ENCODE measurements around the gene MBTPS1. TPM values are rescaled to one million over a fixed set of nuclear protein-coding genes. Genes with fewer than 3 reads are reported as not detected.

MBTPS1 gene
- total and polyA plus RNA-seq, 4 donors: 45.5 to 130 (median 68.0) TPM

DNA sequence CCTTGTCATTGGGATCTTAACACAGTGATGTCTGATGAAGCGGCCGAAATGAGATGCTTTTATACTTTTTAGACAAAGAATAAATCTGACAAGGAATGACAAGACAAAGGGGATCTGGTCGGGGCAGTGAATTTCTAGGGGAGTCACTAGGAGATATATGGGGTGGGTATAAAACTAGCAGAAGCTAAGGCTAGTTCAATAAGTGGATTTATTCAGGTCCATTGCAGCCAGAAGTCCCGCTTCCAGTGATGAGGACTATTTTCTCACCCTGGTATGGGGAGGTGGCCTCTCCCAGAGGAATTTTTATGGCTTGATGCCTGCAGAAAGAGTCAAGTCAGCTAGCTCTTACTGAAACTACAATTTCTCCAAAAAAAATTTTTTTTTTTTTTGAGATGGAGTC is 98.0 kb downstream of the MBTPS1 start:
- WGBS, 2 donors: 90 to 94% methylated on average over 4 of the region's 4 CpGs

DNA sequence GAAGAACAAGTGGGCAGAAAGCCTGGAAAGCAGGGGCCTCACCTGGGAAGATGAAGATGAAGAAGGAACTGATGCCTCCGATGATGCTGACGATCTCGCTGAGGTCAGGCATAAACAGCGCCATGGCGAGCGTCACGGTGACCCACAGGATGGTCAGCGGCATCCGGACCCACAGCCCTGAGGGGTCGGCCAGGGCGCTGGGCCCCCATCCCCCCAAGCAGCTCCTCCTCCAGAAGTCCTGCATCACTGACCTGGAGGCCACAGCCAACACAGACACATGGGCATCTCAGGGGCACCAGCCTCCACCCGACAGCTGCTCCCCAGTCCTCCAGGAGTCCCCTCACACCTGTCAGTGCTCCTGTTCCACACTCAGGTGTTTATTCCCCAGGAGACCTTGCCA is 100.3 kb downstream of the MBTPS1 start:
- Histone ChIP-seq H3K4me3 (no peak overlapping the region), H3K36me3 (ENCODE audit: control insufficient read depth in 4 of 4, insufficient read depth in 4 of 4, low read length in 4 of 4) (no peaks in the 10 kb centered on the region), H3K9ac (ENCODE audit: insufficient read depth in 1 of 2, low read length in 2 of 2) (no peak overlapping the region), H3K4me1 (ENCODE audit: control insufficient read depth in 5 of 5, insufficient read depth in 5 of 5, low read length in 5 of 5) (no peaks in the 10 kb centered on the region), H3K27me3 (ENCODE audit: control insufficient read depth in 3 of 3, insufficient read depth in 3 of 3, low read length in 2 of 3) (no peaks in the 10 kb centered on the region), H3K27ac (ENCODE audit: low read depth in 1 of 2, low read length in 1 of 2) (no peak overlapping the region), H3K9me3 (ENCODE audit: control insufficient read depth in 4 of 4, insufficient read depth in 3 of 4, low read length in 3 of 4) (peaks cover 0 to 8% (median under 1%) of the 10 kb centered on the region in 4 donors)
- ATAC-seq (ENCODE audit: insufficient read depth, low FRiP score): no peak
- 92 to 97% methylated on average over 12 of the region's 12 CpGs for WGBS, 2 donors
- no peak for DNase-seq
- TF ChIP-seq, protein P1, sequence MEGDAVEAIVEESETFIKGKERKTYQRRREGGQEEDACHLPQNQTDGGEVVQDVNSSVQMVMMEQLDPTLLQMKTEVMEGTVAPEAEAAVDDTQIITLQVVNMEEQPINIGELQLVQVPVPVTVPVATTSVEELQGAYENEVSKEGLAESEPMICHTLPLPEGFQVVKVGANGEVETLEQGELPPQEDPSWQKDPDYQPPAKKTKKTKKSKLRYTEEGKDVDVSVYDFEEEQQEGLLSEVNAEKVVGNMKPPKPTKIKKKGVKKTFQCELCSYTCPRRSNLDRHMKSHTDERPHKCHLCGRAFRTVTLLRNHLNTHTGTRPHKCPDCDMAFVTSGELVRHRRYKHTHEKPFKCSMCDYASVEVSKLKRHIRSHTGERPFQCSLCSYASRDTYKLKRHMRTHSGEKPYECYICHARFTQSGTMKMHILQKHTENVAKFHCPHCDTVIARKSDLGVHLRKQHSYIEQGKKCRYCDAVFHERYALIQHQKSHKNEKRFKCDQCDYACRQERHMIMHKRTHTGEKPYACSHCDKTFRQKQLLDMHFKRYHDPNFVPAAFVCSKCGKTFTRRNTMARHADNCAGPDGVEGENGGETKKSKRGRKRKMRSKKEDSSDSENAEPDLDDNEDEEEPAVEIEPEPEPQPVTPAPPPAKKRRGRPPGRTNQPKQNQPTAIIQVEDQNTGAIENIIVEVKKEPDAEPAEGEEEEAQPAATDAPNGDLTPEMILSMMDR (IDR thresholded peaks at IDR 0.05; ENCODE audit: control extremely low read depth, extremely low read depth): no peak

More for the DNA sequence above, 98.0 kb downstream of the MBTPS1 start:
- no peaks in the 10 kb centered on the region for H3K36me3 ChIP-seq (ENCODE audit: control insufficient read depth in 4 of 4, insufficient read depth in 4 of 4, low read length in 4 of 4)
- peaks cover 0 to 9% (median 3%) of the 10 kb centered on the region in 4 donors for H3K9me3 ChIP-seq (ENCODE audit: control insufficient read depth in 4 of 4, insufficient read depth in 3 of 4, low read length in 3 of 4)
- no peaks in the 10 kb centered on the region for H3K4me1 ChIP-seq (ENCODE audit: control insufficient read depth in 5 of 5, insufficient read depth in 5 of 5, low read length in 5 of 5)
- TF ChIP-seq, protein P1 (IDR thresholded peaks at IDR 0.05; ENCODE audit: control extremely low read depth, extremely low read depth): no peak
- no peak for DNase-seq
- ATAC-seq (ENCODE audit: insufficient read depth, low FRiP score): no peak
- no peaks in the 10 kb centered on the region for H3K27me3 ChIP-seq (ENCODE audit: control insufficient read depth in 3 of 3, insufficient read depth in 3 of 3, low read length in 2 of 3)
- no peak overlapping the region for H3K9ac ChIP-seq (ENCODE audit: insufficient read depth in 1 of 2, low read length in 2 of 2)
- H3K27ac ChIP-seq (ENCODE audit: low read depth in 1 of 2, low read length in 1 of 2): no peak overlapping the region
- no peak overlapping the region for H3K4me3 ChIP-seq

DNA sequence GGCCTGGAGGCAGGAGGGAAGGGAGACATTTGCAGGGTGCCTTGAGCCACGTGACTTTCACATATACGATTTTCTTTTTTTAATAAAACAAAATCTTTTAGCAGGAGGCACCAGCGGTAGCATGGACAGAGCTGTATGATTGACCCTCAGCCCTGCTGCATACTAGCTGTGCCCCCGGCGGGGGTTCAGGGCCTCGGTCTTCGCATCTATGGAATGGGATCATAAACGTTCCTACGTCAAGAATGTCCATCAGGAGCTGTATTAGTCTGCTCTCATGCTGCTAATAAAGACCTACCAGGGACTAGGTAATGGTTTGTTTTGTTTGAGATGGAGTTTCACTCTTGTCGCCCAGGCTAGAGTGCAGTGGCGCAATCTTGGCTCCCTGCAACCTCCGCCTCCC is 101.3 kb downstream of the MBTPS1 start:
- DNase-seq: no peak
- Histone ChIP-seq H3K4me1 (ENCODE audit: control insufficient read depth in 5 of 5, insufficient read depth in 5 of 5, low read length in 5 of 5) (no peaks in the 10 kb centered on the region), H3K4me3 (no peak overlapping the region), H3K36me3 (ENCODE audit: control insufficient read depth in 4 of 4, insufficient read depth in 4 of 4, low read length in 4 of 4) (no peaks in the 10 kb centered on the region), H3K27ac (ENCODE audit: low read depth in 1 of 2, low read length in 1 of 2) (no peak overlapping the region), H3K27me3 (ENCODE audit: control insufficient read depth in 3 of 3, insufficient read depth in 3 of 3, low read length in 2 of 3) (no peaks in the 10 kb centered on the region), H3K9me3 (ENCODE audit: control insufficient read depth in 4 of 4, insufficient read depth in 3 of 4, low read length in 3 of 4) (peaks cover 0 to 4% (median 0%) of the 10 kb centered on the region in 4 donors), H3K9ac (ENCODE audit: insufficient read depth in 1 of 2, low read length in 2 of 2) (no peak overlapping the region)
- whole genome bisulfite sequencing, 2 donors: 82 to 85% methylated on average over 12 of the region's 12 CpGs
- no peak for ATAC-seq (ENCODE audit: insufficient read depth, low FRiP score)
- TF ChIP-seq, protein P1 (IDR thresholded peaks at IDR 0.05; ENCODE audit: control extremely low read depth, extremely low read depth): no peak

All from lung (tissue), 12 donors.